Kidney epithelial cell (primary cell): ENCODE results near the gene SLC12A3. TPM values are rescaled to one million over a fixed set of nuclear protein-coding genes. Genes with fewer than 3 reads are reported as not detected.

Experiments
- DNase-seq: peaks from one replicate; pipeline ENCODE4 v3.0.0-alpha.2; 2010; ENCODE audit warnings: low read depth
- H3K27me3 ChIP-seq: 2 replicates; pipeline ENCODE4 v1.6.0; 2011; ENCODE audit warnings: low read length; ENCODE audit not compliant: control insufficient read depth, insufficient read depth
- H3K36me3 ChIP-seq: 2 replicates; pipeline ENCODE4 v1.5.1; 2011; ENCODE audit warnings: low read length; ENCODE audit not compliant: control insufficient read depth, insufficient read depth
- H3K4me3 ChIP-seq: 2 replicates; pipeline ENCODE4 v1.5.1; 2011; ENCODE audit warnings: low read depth, mild to moderate bottlenecking, control low read depth, low read length
- CTCF ChIP-seq: IDR thresholded peaks from 2 replicates; pipeline ENCODE4 v1.5.1; 2011; ENCODE audit warnings: mild to moderate bottlenecking, moderate library complexity, low read length, control low read depth, inconsistent platforms; ENCODE audit not compliant: insufficient read depth, poor library complexity, severe bottlenecking
- total RNA-seq: library from RNA; depleted of rRNA; stranded (reverse); fragments of >200 nt; gene quantifications from 2 replicates; pipeline ENCODE4 v1.2.3, GENCODE V29; 2015

Gene SLC12A3
- total RNA-seq, 1 donor from 2014 or later: 0.08 TPM

- no peak for TF ChIP-seq CTCF
- Histone ChIP-seq H3K27me3 (no peaks in the 10 kb centered on the region), H3K4me3 (no peak overlapping the region), H3K36me3 (no peaks in the 10 kb centered on the region)
- no peak for DNase-seq
Observed at GRCh38 chr16:56916571-56917403, 51.8 kb downstream of the SLC12A3 start.

- Histone ChIP-seq H3K4me3 (no peak overlapping the region), H3K36me3 (no peaks in the 10 kb centered on the region), H3K27me3 (no peaks in the 10 kb centered on the region)
- DNase-seq: no peak
- TF ChIP-seq CTCF: no peak
Observed at GRCh38 chr16:56918467-56919012, 53.5 kb downstream of the SLC12A3 start.

DNA sequence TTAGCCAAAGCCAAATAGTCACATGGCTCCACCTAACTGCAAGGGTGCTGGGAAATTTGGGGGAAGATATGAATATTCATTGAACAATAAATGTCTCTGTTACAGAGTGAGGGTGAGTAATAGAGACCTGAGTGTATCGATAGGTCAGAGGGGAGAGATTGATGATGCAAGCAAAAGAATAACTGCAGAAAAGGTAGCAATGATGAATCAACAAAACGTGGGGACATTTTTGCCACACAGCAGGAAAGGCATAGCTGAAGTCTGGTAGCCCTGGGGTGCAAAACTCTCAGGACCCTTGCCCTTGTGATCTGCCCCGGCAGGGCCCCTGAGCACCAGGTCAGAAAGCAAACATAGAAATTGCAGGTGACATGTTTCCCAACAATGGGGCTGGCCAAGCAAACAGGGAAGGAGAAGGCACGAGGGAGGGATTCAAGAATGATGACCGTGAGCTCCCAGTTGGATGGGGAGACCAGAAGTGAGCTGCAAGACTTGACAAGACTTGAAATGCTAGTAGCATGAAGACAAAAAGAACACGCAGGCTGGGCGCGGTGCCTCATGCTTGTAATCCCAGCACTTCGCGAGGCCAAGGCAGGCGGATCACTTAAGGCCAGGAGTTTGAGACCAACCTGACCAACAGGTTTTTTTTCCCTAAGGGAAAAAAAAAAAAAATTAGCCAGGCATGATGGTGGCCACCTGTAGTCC, 54.2 kb downstream of the SLC12A3 start:
- no peaks in the 10 kb centered on the region for H3K27me3 ChIP-seq
- DNase-seq: no peak
- no peak overlapping the region for H3K4me3 ChIP-seq
- no peak for TF ChIP-seq CTCF
- H3K36me3 ChIP-seq: no peaks in the 10 kb centered on the region

DNA sequence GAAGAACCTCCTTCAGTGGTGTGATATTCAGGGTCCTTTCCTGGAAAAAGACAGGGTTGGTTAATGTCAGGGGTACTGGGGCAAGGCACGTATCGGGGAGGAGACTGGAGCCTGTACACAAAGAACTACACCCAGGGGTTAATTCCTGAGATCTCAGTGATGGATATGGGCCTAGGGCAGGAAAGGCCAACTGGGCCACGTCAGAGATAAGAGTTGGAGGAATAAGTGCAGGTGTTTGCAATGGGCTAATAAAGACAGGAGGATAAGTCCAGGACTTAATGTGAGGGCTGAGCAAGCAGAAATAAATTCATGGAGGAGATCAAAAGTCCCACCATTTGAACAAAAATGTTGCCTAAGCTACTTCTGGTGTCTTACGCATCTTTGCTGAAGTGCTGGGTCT, 56.6 kb downstream of the SLC12A3 start:
- H3K4me3 ChIP-seq: no peak overlapping the region
- H3K36me3 ChIP-seq: no peaks in the 10 kb centered on the region
- no peaks in the 10 kb centered on the region for H3K27me3 ChIP-seq
- no peak for DNase-seq
- TF ChIP-seq CTCF: no peak

- no peak for TF ChIP-seq CTCF
- no peak for DNase-seq
- Histone ChIP-seq H3K4me3 (no peak overlapping the region), H3K36me3 (no peaks in the 10 kb centered on the region), H3K27me3 (no peaks in the 10 kb centered on the region)
Observed at GRCh38 chr16:56923481-56924091, 58.6 kb downstream of the SLC12A3 start.
